ENCODE data around the gene PTPRG.
A peak's percentile ranks its signal among the peaks of the same experiment; 100 is the strongest.

Gene PTPRG

DNA sequence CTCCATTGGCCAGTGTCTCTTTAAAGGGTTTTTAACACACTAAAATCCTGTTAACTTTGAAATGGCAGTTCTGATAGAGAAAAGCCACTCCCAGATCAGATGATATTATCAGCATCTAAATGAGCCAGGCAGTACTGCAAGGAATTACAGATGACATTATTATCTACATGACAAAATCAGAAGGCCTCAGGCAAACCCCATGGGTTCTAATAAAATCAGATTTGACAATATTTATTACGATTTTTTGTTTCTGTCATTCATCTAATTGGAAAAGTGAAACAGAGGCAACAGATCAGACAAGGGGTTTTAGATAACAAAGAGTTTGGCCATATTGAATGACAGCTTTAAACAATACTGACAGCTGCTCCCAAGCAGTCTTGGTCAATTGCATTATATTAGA, 699.3 kb downstream of the PTPRG start:
- DNase-seq: no peak

DNA sequence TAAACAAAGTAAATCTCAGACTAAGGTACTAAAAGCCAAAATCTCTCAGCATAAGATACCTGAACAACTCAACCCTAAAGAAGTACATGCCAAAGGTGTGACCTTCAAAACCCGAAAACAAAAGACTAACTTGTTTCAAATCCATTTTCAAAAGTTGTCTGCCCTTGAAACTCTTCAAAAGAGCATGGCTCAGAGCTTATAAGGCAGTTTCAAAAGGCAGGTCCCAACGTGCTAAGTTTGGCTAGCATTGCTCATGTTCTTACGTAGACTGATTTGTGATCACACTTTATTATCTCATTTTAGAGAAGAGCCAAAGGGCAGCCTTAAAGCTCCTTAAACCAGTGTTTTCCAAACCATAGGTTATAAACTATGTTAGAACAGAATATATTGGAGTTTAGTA, 699.8 kb downstream of the PTPRG start:
- DNase-seq: no peak

- no peak for DNase-seq
Observed at GRCh38 chr3:62261736-62262135, 700.4 kb downstream of the PTPRG start.

DNA sequence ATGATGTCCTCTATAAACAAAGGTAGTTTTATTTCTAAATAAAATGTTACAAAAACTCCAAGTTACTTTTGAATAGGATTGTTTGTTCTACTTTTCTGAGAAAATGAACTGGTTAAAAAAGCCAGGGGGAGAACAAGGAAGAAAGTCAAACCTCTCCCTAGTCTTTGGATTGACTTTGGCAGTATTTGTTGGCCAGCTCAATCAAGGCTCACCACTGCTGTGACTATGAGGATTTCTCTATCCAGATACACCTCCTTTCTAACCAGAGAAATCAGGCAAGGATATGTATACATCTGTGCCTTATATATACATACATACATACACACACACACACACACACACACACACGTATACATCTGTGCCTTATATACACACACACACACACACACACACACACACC, 704.2 kb downstream of the PTPRG start:
- DNase-seq: no peak

GRCh38 chr3:62266668-62267283, 705.4 kb downstream of the PTPRG start:
- no peak for DNase-seq

- no peak for DNase-seq
Observed at GRCh38 chr3:62276658-62277180, 715.3 kb downstream of the PTPRG start.

DNA sequence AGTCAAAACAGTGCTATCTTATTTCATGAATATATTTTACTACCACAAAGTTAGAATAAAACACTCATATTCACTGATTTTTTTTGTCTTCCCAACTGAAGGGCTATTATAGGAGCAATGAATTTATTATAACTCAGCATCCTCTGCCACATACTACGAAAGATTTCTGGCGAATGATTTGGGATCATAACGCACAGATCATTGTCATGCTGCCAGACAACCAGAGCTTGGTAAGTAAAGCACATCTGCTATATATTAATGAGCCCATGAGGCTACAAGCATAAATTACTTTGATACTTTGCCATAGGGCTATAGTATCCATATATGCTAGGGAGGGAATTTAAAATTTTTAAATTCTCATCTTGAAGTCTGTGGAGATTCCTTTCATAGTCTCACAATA, 716.1 kb downstream of the PTPRG start:
- no peak for DNase-seq

DNA sequence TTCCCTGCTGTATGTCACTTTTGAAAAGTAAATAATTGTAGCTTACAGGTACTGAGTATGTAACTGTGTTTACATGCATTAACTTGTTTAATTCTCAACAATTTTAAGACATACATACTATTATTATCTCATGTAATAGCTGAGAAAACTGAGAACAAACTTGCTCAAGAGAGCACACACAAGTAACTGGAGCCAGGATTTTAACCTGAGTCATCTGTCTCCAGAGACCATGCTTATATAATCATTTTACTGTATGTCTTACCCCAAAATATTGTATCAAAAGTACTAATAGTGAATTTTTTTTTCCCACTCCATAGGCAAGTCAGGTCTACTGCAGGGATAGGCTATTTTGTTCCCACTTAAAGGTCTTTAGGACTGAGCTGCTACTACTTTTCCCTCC, 716.6 kb downstream of the PTPRG start:
- no peak for DNase-seq

GRCh38 chr3:62281726-62282125, 720.4 kb downstream of the PTPRG start:
- DNase-seq: no peak

DNA sequence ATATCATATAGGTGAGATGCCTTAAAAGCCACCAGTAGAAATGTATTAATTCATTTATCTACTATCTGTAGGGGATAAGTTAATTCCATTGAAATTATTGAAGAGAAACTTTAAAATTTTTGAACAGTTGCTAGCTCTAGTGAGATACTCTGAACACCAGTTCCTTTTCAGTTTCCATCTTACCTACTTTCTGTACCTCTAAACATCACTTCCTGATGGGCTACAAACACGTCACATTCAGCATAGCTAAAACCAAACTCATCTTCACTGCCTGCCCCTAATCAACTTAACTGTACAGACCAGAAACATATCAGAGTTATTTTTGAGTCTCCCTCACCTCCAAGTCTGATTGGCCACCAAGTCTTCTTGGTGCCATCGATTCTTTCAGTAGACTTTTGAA, 723.1 kb downstream of the PTPRG start:
- no peak for DNase-seq

DNA sequence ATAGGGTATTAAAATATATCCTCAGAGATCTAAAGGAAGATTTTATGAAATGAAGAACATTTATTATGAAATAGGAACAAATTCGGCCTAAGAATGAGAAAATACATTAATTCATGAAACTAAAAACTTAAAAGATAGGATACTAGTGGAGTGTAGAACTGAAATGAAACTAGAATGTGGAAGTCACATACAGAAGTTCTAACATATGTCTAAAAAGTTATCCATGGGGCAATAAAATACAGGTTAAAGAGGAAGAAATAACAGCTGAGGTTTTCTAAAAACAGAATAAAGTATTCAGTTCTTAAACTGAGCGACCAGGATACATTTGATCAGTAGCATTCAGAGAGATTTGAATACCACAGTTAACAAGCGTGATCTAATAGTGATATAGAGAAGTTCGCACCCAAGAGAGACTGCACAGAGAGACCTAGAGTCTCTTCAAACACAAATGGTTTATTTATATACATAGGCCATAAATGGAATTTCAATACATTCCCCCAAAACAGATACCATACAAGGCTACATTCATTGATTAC, 726.1 kb downstream of the PTPRG start:
- no peak for DNase-seq

DNA sequence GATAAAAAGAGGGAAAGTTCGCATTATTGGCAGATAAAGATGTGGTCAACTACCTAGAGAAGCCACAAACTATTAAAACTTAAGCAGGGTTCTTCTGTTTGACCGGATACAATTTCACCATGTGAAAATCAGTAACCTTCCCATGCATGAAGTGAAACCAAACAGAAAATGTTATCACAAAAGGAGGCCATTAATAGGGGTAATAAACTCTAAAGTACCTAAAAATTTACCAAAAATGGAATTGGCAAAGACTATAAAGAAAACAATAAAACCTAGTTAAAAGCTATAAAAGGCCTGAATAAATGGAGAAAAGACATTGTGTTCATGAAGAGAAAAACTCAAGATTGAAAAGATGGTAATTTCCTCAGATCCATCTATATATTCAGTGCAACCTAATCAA, 728.6 kb downstream of the PTPRG start:
- DNase-seq: no peak

- DNase-seq: no peak
Observed at GRCh38 chr3:62293051-62293780, 731.8 kb downstream of the PTPRG start.

DNA sequence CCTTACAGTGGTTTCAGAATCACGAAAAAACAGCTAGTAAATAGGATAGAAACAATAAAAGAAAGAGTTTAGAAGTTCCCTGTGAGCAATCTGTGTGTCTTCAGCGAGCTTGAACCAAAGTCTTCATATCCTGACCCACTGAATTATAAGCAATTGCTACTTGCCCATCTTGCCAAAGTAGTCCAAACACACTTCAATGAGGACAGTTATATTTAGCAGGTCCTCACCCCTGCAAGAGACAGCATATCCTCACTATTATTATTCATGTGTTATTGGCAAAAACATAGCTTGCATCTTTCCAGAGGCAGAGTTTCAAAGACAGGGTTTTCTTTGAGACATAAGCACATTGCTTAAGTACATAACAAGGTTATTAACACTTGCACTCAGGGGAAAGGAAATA, 734.2 kb downstream of the PTPRG start:
- no peak for DNase-seq

GRCh38 chr3:62300617-62301016, 739.2 kb downstream of the PTPRG start:
- no peak for DNase-seq

DNA sequence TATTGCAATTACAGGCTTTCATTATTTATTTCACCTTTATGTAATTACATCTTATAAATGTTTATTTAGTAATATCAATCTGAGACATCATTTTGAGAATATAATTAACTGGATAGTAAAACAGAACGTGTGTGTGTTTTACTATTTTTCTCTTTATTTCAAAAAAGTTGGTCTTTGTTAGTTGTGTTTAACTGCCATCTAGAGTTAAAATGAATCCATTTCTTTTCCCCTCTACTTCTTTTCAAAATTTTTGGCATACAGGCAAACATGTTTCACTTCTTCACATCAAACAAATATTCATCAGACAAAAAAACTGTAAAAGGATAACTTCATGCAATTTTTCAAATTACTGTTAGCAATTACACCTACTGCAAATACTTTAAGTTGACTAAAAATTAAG, 750.8 kb downstream of the PTPRG start:
- no peak for DNase-seq

DNA sequence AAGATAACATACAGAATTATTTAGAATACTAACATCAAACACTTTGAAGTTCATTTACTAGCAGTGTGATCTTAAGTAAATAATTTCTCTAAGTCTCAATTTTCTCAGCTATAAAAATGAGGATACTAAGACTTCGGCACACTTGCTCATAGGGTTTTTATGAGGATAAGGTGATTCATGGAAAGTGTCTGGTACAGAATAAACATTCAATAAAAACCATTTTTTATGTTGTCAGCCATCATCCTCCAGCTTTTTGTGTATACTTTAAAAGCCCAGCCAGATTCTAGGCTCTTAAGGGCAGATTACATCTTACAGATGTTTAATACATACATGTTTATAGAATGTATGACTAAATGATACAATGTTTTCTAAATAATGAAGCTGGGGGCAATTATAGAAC, 755.2 kb downstream of the PTPRG start:
- no peak for DNase-seq

GRCh38 chr3:62318365-62318751, 757.0 kb downstream of the PTPRG start:
- DNase-seq: peak; percentile 0

- peak; percentile 76 for DNase-seq
Observed at GRCh38 chr3:62318752-62319569, 757.6 kb downstream of the PTPRG start.

DNA sequence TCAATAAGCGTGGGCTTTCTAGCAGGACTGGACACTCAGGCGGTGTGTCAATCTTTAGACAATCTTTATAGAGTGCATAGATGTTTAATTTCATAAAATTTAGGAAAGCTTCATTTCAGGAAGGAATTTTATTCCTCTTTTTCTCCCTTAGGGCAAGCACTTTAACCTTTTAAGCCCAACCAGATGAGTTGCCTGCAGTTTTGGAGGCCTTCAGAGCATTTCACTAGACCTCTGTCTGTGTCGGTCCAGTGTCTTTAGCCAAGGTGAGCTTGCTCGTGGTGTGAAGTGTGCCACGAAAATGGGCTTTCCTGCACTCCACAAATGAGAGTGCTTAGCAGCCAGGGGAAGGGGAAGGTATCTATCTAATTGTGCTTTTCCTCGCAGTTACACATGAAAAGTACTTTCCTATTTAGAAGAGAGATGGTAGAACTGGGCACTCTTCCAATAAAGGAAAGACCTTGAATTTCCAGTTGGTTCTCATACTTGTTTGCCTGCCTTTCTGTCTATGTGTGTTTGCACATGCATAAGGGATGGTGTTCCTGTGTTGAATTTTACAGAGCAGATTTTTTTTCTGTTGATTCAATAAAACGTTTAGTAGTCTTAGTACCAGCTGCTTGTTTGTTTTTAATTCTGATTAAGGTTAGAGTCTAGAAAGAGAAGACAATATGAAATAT, 758.3 kb downstream of the PTPRG start:
- no peak for DNase-seq

DNA sequence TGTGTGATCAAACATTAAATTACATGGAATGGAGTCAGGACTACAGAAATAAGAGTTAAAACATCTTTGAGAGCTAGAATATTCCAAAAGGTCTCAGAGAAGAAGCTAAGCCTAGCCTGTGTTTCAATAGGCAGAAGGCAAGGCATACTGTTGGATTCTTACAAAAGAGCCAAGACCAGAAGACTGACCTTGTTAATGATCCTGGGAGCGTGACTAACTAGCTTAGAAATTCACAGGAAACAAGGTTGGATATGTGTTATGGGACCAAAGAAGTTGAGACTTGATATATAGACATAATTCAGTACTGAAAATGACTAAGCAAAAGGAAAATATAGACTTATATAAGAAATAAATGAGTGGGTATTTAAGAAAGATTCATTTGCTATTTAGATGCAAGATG, 761.9 kb downstream of the PTPRG start:
- no peak for DNase-seq

- DNase-seq: no peak
Observed at GRCh38 chr3:62325896-62326295, 764.5 kb downstream of the PTPRG start.

- no peak for DNase-seq
Observed at GRCh38 chr3:62329971-62330370, 768.6 kb downstream of the PTPRG start.
